ENCODE data around the gene KCNK4.

The KCNK4 gene

GRCh38 chr11:64254326-64254725, 36.8 kb upstream of the KCNK4 start:
- no peak for DNase-seq

GRCh38 chr11:64255135-64256128, 35.7 kb upstream of the KCNK4 start:
- DNase-seq = no peak

GRCh38 chr11:64256300-64256699, 34.8 kb upstream of the KCNK4 start:
- DNase-seq = no peak

- DNase-seq = no peak
Observed at GRCh38 chr11:64258356-64258755, 32.7 kb upstream of the KCNK4 start.

GRCh38 chr11:64258946-64259532, 32.1 kb upstream of the KCNK4 start:
- DNase-seq = no peak

- no peak for DNase-seq
Observed at GRCh38 chr11:64259533-64260067, 31.5 kb upstream of the KCNK4 start.

GRCh38 chr11:64260147-64260708, 30.9 kb upstream of the KCNK4 start:
- no peak for DNase-seq

GRCh38 chr11:64261556-64262080, 29.5 kb upstream of the KCNK4 start:
- no peak for DNase-seq

- DNase-seq = no peak
Observed at GRCh38 chr11:64262271-64263002, 28.7 kb upstream of the KCNK4 start.

GRCh38 chr11:64263021-64263946, 27.8 kb upstream of the KCNK4 start:
- no peak for DNase-seq

GRCh38 chr11:64263947-64264317, 27.2 kb upstream of the KCNK4 start:
- no peak for DNase-seq

- DNase-seq = no peak
Observed at GRCh38 chr11:64264371-64264852, 26.7 kb upstream of the KCNK4 start.

GRCh38 chr11:64265176-64266160, 25.6 kb upstream of the KCNK4 start:
- DNase-seq = no peak

GRCh38 chr11:64266339-64266738, 24.8 kb upstream of the KCNK4 start:
- DNase-seq = no peak

- no peak for DNase-seq
Observed at GRCh38 chr11:64267207-64267945, 23.7 kb upstream of the KCNK4 start.

- DNase-seq = no peak
Observed at GRCh38 chr11:64268025-64268892, 22.8 kb upstream of the KCNK4 start.

- DNase-seq = no peak
Observed at GRCh38 chr11:64268893-64269539, 22.1 kb upstream of the KCNK4 start.
